NCI-H748 (cell line): ENCODE data around the gene CACNA1D.

Source experiments
- DNase-seq: peaks from one replicate; lab custom pipeline; 2025; ENCODE audit not compliant: unreplicated experiment; lab: John Stamatoyannopoulos, UW

The CACNA1D gene

GRCh38 chr3:53495146-53495519, 722 bp downstream of the CACNA1D start:
- peak; percentile 36 for DNase-seq

- DNase-seq: peak; percentile 75
These were observed 1.3 kb downstream of the CACNA1D start for GRCh38 chr3:53495520-53496391.

- no peak for DNase-seq
These were observed 1.9 kb downstream of the CACNA1D start for GRCh38 chr3:53496392-53496670.

GRCh38 chr3:53496984-53497383, 2.6 kb downstream of the CACNA1D start:
- DNase-seq: no peak

- no peak for DNase-seq
These were observed 4.6 kb downstream of the CACNA1D start for GRCh38 chr3:53498806-53499641.

GRCh38 chr3:53500165-53500777, 5.9 kb downstream of the CACNA1D start:
- no peak for DNase-seq

GRCh38 chr3:53501178-53501577, 6.8 kb downstream of the CACNA1D start:
- no peak for DNase-seq

GRCh38 chr3:53502737-53503136, 8.3 kb downstream of the CACNA1D start:
- no peak for DNase-seq

- DNase-seq: no peak
These were observed 8.8 kb downstream of the CACNA1D start for GRCh38 chr3:53503195-53503594.

- DNase-seq: no peak
These were observed 11.8 kb downstream of the CACNA1D start for GRCh38 chr3:53506110-53506762.

- no peak for DNase-seq
These were observed 12.3 kb downstream of the CACNA1D start for GRCh38 chr3:53506763-53507145.

- no peak for DNase-seq
These were observed 15.1 kb downstream of the CACNA1D start for GRCh38 chr3:53509494-53509893.

- DNase-seq: no peak
These were observed 16.1 kb downstream of the CACNA1D start for GRCh38 chr3:53510508-53510907.

GRCh38 chr3:53511246-53511645, 16.8 kb downstream of the CACNA1D start:
- no peak for DNase-seq

- DNase-seq: no peak
These were observed 19.3 kb downstream of the CACNA1D start for GRCh38 chr3:53513556-53514190.

GRCh38 chr3:53516339-53516738, 21.9 kb downstream of the CACNA1D start:
- DNase-seq: no peak

GRCh38 chr3:53518495-53518981, 24.1 kb downstream of the CACNA1D start:
- DNase-seq: no peak

GRCh38 chr3:53519065-53519709, 24.8 kb downstream of the CACNA1D start:
- no peak for DNase-seq

GRCh38 chr3:53523346-53523745, 28.9 kb downstream of the CACNA1D start:
- no peak for DNase-seq

- DNase-seq: no peak
These were observed 30.2 kb downstream of the CACNA1D start for GRCh38 chr3:53524566-53524965.
